Osteoblast (primary cell): Measurements from ENCODE around the gene DEGS2. TPM values are rescaled to one million over a fixed set of nuclear protein-coding genes. Genes with fewer than 3 reads are reported as not detected.

Experiments
- DNase-seq: peaks from one replicate; pipeline ENCODE4 v3.0.0; 2011; ENCODE audit warnings: low spot score, mixed read lengths; ENCODE audit not compliant: insufficient read length; ENCODE audit errors: missing footprints
- H2AFZ ChIP-seq: 2 replicates; pipeline ENCODE4 v1.6.0; 2011; ENCODE audit warnings: mild to moderate bottlenecking, low read length
- H3K27ac ChIP-seq: 2 replicates; pipeline ENCODE4 v1.5.1; 2011; ENCODE audit warnings: mild to moderate bottlenecking, low read depth, low read length, moderate library complexity
- H3K27me3 ChIP-seq: 2 replicates; pipeline ENCODE4 v1.6.0; 2012; ENCODE audit warnings: mild to moderate bottlenecking, control low read depth, inconsistent platforms, low read length, moderate library complexity; ENCODE audit not compliant: insufficient read depth
- H3K36me3 ChIP-seq: 2 replicates; pipeline ENCODE4 v1.5.1; 2011; ENCODE audit warnings: mild to moderate bottlenecking, low read length, control low read depth, moderate library complexity; ENCODE audit not compliant: insufficient read depth
- H3K4me1 ChIP-seq: 2 replicates; pipeline ENCODE4 v1.5.1; 2011; ENCODE audit warnings: mild to moderate bottlenecking, low read length, control low read depth, moderate library complexity; ENCODE audit not compliant: insufficient read depth
- H3K4me2 ChIP-seq: 2 replicates; pipeline ENCODE4 v1.6.0; 2011; ENCODE audit warnings: mild to moderate bottlenecking, low read length; ENCODE audit not compliant: insufficient read depth
- H3K4me3 ChIP-seq: fragments of 200-600 bp; sonication (generic); 3 replicates; pipeline ENCODE4 v1.5.1; 2012; ENCODE audit warnings: mild to moderate bottlenecking, low read length, inconsistent platforms; ENCODE audit not compliant: insufficient read depth
- H3K79me2 ChIP-seq: 2 replicates; pipeline ENCODE4 v1.6.0; 2012; ENCODE audit warnings: mild to moderate bottlenecking, low read length, control low read depth, inconsistent platforms; ENCODE audit not compliant: insufficient read depth
- H3K9me3 ChIP-seq: 2 replicates; pipeline ENCODE4 v1.5.1; 2011; ENCODE audit warnings: low read depth, low read length, control low read depth
- H4K20me1 ChIP-seq: 2 replicates; pipeline ENCODE4 v1.6.0; 2012; ENCODE audit warnings: mild to moderate bottlenecking, low read length, control low read depth; ENCODE audit not compliant: insufficient read depth
- CTCF ChIP-seq: IDR thresholded peaks from 2 replicates; pipeline ENCODE4 v1.5.1; 2011; ENCODE audit warnings: mild to moderate bottlenecking, low read depth, low read length, moderate library complexity; ENCODE audit errors: extremely low read depth
- total RNA-seq: library from RNA; depleted of rRNA; stranded (reverse); fragments of >200 nt; gene quantifications from 2 replicates; pipeline ENCODE4 v1.2.3, GENCODE V29; 2012

DEGS2 gene
- total RNA-seq, 1 donor: 0.36 TPM

DNA sequence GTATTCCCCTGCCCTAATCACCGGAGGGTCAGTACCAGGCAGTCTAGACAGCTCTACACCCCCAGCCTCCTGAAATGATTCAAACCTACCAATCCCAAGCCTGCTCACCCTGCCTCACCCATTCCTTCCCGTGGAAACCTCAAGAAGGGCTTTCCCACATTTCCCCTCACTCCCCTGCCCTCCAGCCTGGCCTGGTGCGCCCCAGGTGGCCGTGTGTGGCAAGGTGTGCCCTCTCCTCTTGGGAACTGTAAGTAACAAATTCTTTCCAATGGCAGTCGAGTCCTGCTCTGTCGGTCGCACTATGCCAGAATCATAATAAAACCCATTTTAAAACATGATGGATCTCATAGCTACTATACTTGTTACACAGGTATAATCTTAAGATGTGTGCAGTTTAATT, 13.9 kb upstream of the DEGS2 start:
- H3K4me1 ChIP-seq: no peaks in the 10 kb centered on the region
- no peaks in the 10 kb centered on the region for H3K36me3 ChIP-seq
- peak; percentile 21 for DNase-seq
- no peaks in the 10 kb centered on the region for H4K20me1 ChIP-seq
- TF ChIP-seq CTCF: no peak
- H3K27me3 ChIP-seq: peaks cover 5% of the 10 kb centered on the region
- no peak overlapping the region for H3K4me2 ChIP-seq
- H3K79me2 ChIP-seq: no peaks in the 10 kb centered on the region
- H3K4me3 ChIP-seq: no peak overlapping the region
- no peak overlapping the region for H2AFZ ChIP-seq
- H3K9me3 ChIP-seq: no peaks in the 10 kb centered on the region
- no peak overlapping the region for H3K27ac ChIP-seq

DNA sequence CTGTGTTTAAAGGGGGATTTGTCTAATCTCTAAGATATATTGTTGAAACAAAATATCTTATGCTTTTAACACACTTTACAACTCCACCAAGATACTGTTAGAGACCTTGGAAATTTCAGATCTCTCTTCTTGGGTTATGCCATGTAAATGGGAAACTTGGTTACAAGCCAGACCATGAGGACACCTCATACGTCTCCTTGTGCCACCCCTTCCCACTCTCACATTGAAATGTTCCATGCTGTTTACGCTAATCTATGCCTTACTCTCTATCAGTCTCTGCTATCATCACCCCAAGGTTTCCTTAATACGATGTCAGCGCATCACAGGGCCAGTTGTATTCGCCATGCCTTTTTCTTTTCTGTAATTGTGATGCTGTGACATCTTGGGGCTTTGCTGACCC, 13.4 kb upstream of the DEGS2 start:
- Histone ChIP-seq H3K4me3 (no peak overlapping the region), H2AFZ (no peak overlapping the region), H3K79me2 (no peaks in the 10 kb centered on the region), H3K27ac (no peak overlapping the region), H3K4me1 (no peaks in the 10 kb centered on the region), H3K36me3 (no peaks in the 10 kb centered on the region), H3K27me3 (peaks cover 5% of the 10 kb centered on the region), H3K9me3 (no peaks in the 10 kb centered on the region), H3K4me2 (no peak overlapping the region), H4K20me1 (no peaks in the 10 kb centered on the region)
- DNase-seq: peak; percentile 81
- no peak for TF ChIP-seq CTCF

- Histone ChIP-seq H4K20me1 (no peaks in the 10 kb centered on the region), H3K4me3 (no peak overlapping the region), H3K4me2 (no peak overlapping the region), H3K27me3 (peaks cover 5% of the 10 kb centered on the region), H3K27ac (no peak overlapping the region), H2AFZ (no peak overlapping the region), H3K36me3 (no peaks in the 10 kb centered on the region), H3K79me2 (no peaks in the 10 kb centered on the region), H3K4me1 (no peaks in the 10 kb centered on the region), H3K9me3 (no peaks in the 10 kb centered on the region)
- TF ChIP-seq CTCF: no peak
- no peak for DNase-seq
These were observed 11.4 kb upstream of the DEGS2 start for GRCh38 chr14:100170880-100171279.

DNA sequence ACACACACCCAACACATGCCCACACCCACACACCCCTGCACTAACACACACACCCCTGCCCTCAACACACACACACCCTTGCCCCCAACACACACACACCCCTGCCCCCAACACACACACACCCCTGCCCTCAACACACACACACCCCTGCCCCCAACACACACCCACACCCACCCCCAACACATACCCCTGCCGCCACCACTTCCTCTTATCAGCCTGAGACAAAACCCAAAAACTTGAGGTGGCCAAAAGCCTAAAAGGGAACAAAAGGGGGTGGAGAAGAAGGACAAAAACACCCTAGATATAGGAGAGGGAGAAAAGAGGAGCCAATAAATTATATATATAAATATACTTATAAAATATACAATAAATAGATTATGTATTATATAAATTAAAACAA, 9.1 kb upstream of the DEGS2 start:
- Histone ChIP-seq H3K27ac (no peak overlapping the region), H2AFZ (no peak overlapping the region), H3K4me2 (no peak overlapping the region), H3K4me3 (no peak overlapping the region), H3K36me3 (no peaks in the 10 kb centered on the region), H3K79me2 (no peaks in the 10 kb centered on the region), H3K27me3 (peaks cover 5% of the 10 kb centered on the region), H3K4me1 (no peaks in the 10 kb centered on the region), H4K20me1 (no peaks in the 10 kb centered on the region), H3K9me3 (no peaks in the 10 kb centered on the region)
- TF ChIP-seq CTCF: no peak
- no peak for DNase-seq
